Common myeloid progenitor, CD34-positive (primary cell): ENCODE results near the gene MPPE1.

Experiments
- CTCF ChIA-PET: fragments of 350-600 bp; sonication (Branson Sonifier 250); formaldehyde crosslinking; loops from one replicate; lab custom pipeline; 2021; ENCODE audit warnings: antibody characterized with exemption; lab: Charles Lee
- POLR2A ChIA-PET: fragments of 350-600 bp; sonication (Branson Sonifier 250); formaldehyde crosslinking; loops from one replicate; lab custom pipeline; 2021; ENCODE audit warnings: antibody characterized with exemption; lab: Charles Lee
- DNase-seq, 3 donors: peaks; one replicate each; pipeline versions ENCODE4 v3.0.0 to v3.0.0-alpha.2; 2013
- H3K27ac ChIP-seq, 2 experiments: 1 replicate in 1 of 2; 2 replicates in 1 of 2; pipeline ENCODE4 v1.7.0; 2013; ENCODE audit warnings: inconsistent platforms in 2 of 2, low read length in 2 of 2, mild to moderate bottlenecking in 2 of 2, low read depth in 1 of 2, moderate library complexity in 1 of 2; ENCODE audit not compliant: severe bottlenecking in 2 of 2, insufficient read depth in 1 of 2, poor library complexity in 1 of 2
- H3K27me3 ChIP-seq, 5 experiments: replicated peaks in 2 of 5; 1 replicate in 3 of 5; 2 replicates in 2 of 5; pipeline versions ENCODE4 v1.6.1 to v1.7.0; 2013; ENCODE audit warnings: low read length in 4 of 5, mild to moderate bottlenecking in 2 of 5, moderate library complexity in 2 of 5, inconsistent platforms in 1 of 5; ENCODE audit not compliant: insufficient read depth in 5 of 5, control insufficient read depth in 4 of 5
- H3K36me3 ChIP-seq, 4 experiments: 1 replicate in 2 of 4; 2 replicates in 2 of 4; pipeline versions ENCODE4 v1.6.1 to v1.7.0; 2013; ENCODE audit warnings: low read length in 3 of 4, control low read depth in 1 of 4, mild to moderate bottlenecking in 1 of 4; ENCODE audit not compliant: control insufficient read depth in 4 of 4, insufficient read depth in 4 of 4
- H3K4me1 ChIP-seq, 4 experiments: 1 replicate in 3 of 4; 2 replicates in 1 of 4; pipeline versions ENCODE4 v1.6.1 to v1.7.1; 2013; ENCODE audit warnings: low read length in 3 of 4, mild to moderate bottlenecking in 3 of 4, control low read depth in 1 of 4, inconsistent platforms in 1 of 4, moderate library complexity in 1 of 4; ENCODE audit not compliant: control insufficient read depth in 4 of 4, insufficient read depth in 4 of 4; ENCODE audit errors: control extremely low read depth in 1 of 4
- H3K4me3 ChIP-seq, 7 experiments: 1 replicate in 4 of 7; 2 replicates in 3 of 7; pipeline versions ENCODE4 v1.5.1 to v1.7.0; 2013; ENCODE audit warnings: mild to moderate bottlenecking in 7 of 7, low read length in 6 of 7, moderate library complexity in 6 of 7, inconsistent platforms in 2 of 7, low read depth in 2 of 7, control low read depth in 1 of 7; ENCODE audit not compliant: insufficient read depth in 4 of 7, control insufficient read depth in 1 of 7; ENCODE audit errors: extremely low read depth in 1 of 7
- H3K9me3 ChIP-seq, 5 experiments: 1 replicate in 4 of 5; 2 replicates in 1 of 5; pipeline versions ENCODE4 v1.6.1 to v1.7.1; 2013; ENCODE audit warnings: low read length in 4 of 5, mild to moderate bottlenecking in 2 of 5, inconsistent platforms in 1 of 5, low read depth in 1 of 5, moderate library complexity in 1 of 5; ENCODE audit not compliant: control insufficient read depth in 4 of 5, insufficient read depth in 2 of 5; ENCODE audit errors: control extremely low read depth in 1 of 5
- WGBS: methylation state at CpG from one replicate; pipeline ENCODE4 v1.1.5; 2013; ENCODE audit not compliant: insufficient coverage; 5-methylcytosine and 5-hydroxymethylcytosine counted together

The MPPE1 gene

DNA sequence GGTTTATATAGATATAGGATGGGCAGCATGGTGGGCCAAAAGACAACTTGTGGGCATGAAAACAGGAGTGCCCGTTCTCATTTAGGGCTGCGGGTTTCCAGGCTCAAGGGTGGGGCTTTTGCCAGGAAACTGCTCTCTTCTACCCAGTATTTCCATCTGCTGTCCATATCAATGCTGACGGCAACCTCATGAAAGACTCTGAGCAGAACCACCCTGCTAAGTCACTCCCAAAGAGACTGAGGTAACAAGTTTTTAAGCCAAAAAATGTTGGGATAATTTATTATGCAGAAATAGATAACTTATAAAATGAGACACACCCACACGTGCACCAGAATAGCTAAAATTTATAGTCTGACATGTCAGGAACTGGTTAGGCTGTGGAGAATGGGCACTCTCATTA, 36.1 kb upstream of the MPPE1 start:
- H3K27ac ChIP-seq = no peak overlapping the region
- WGBS = 79% methylated on average over 3 of the region's 4 CpGs
- H3K36me3 ChIP-seq = no peaks in the 10 kb centered on the region
- no peak overlapping the region for H3K4me3 ChIP-seq
- no peaks in the 10 kb centered on the region for H3K9me3 ChIP-seq
- H3K27me3 ChIP-seq = no peaks in the 10 kb centered on the region
- peaks cover 4 to 33% (median 21%) of the 10 kb centered on the region in 4 experiments for H3K4me1 ChIP-seq
- no peak for DNase-seq
- CTCF ChIA-PET = interaction anchor here (0.9 to 22.6 kb wide), 3 partner anchors 17 to 95 kb away, joined by 3 to 667 read pairs (median 7); no protein-coding TSS in a partner anchor
- POLR2A ChIA-PET = interaction anchor here (0.5 kb wide), 1 partner anchor 104 kb away, joined by 8 read pairs; no protein-coding TSS in a partner anchor

DNA sequence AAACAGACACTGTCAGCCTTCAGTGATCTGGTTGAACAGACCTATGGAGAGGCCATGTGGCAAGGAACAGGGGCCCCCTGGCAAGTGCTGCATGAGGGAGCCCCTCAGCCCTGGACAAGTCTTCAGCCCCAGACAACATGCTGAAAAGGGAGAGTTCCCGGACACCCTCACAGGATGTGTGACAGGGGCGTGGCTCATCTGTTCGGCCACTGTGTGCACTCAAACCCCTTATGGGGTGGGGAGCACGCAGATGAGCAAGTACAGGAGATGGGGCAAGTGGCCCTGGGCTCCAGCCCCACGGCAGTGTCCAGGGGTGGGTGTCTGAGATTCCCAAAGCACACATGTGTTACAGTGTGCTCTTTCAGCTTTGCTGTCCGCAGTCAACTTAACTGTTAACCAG, 35.4 kb upstream of the MPPE1 start:
- Histone ChIP-seq H3K36me3 (no peaks in the 10 kb centered on the region), H3K4me1 (peaks cover 4 to 29% (median 21%) of the 10 kb centered on the region in 4 experiments), H3K4me3 (no peak overlapping the region), H3K27ac (no peak overlapping the region), H3K9me3 (no peaks in the 10 kb centered on the region), H3K27me3 (no peaks in the 10 kb centered on the region)
- ChIA-PET POLR2A (no interaction called here), CTCF (interaction anchor here (22.6 kb wide), 1 partner anchor 53 kb away, joined by 667 read pairs; no protein-coding TSS in a partner anchor)
- WGBS = 75% methylated on average over 4 of the region's 6 CpGs
- no peak for DNase-seq

DNA sequence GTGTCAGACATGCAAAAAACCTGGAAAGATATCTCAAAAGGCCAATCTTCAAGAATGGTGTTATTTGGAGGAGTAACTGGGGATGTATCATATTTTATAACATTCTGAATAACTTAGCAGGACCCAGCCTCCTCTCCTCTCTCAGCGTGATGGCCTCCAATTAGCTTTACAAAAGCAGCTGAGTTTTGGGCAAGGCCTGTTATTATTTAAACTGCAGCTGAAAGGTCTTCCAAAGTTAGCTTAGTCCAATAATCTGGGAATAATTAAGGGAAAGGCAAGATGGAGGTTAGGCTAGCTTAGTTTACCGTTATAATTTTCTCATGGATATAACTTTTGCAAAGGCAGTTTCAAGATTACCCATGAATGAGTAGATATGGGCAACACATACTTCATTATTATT, 32.8 kb upstream of the MPPE1 start:
- CTCF ChIA-PET = interaction anchor here (1.1 to 22.6 kb wide), 4 partner anchors 17 to 98 kb away, joined by 3 to 667 read pairs (median 23); partner anchors contain the start of gene IMPA2
- DNase-seq = no peak
- no peaks in the 10 kb centered on the region for H3K27me3 ChIP-seq
- H3K4me3 ChIP-seq = no peak overlapping the region
- no peaks in the 10 kb centered on the region for H3K36me3 ChIP-seq
- POLR2A ChIA-PET = no interaction called here
- no peaks in the 10 kb centered on the region for H3K9me3 ChIP-seq
- H3K4me1 ChIP-seq = peaks cover 0 to 8% (median 1%) of the 10 kb centered on the region in 4 experiments
- no CpG with 5 or more reads among the region's 2 CpGs for WGBS
- H3K27ac ChIP-seq = no peak overlapping the region

DNA sequence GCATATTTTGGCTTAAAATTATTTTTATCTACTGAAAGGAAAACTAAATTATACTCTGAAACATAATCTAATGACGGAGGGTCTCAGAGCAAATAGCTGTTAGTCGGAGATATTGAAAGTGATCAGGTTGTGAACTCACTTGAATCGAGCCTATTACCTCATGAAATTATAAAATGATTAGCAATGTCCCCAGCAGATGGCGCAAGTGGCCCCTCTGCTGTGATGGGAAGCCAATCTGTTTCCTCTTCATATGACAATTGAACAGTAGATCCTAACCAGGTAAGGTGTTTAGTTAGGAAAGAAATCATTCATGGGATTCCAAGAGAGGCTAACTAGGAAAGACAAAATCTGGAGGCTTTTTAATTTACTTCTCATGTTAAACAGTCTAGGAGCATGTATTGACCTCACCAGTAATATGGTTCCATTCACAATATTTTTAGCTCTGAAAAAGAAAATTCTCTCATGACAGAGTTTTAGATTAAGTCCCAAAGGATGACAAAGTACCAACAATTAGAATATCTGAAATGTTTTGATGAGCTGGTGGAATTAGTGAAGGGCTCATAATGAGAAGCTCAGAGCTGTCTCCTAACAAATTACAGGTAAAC, 29.9 kb upstream of the MPPE1 start:
- ChIA-PET POLR2A (no interaction called here), CTCF (interaction anchor here (0.7 to 22.6 kb wide), 29 partner anchors 9 to 205 kb away, joined by 3 to 667 read pairs (median 5); partner anchors contain the start of gene IMPA2)
- H3K27ac ChIP-seq = no peak overlapping the region
- no peaks in the 10 kb centered on the region for H3K36me3 ChIP-seq
- no peaks in the 10 kb centered on the region for H3K9me3 ChIP-seq
- H3K4me1 ChIP-seq = peaks cover 0 to 2% (median 0%) of the 10 kb centered on the region in 4 experiments
- peak overlapping the region in 1 of 7 experiments; percentile 16 for H3K4me3 ChIP-seq
- H3K27me3 ChIP-seq = no peaks in the 10 kb centered on the region
- DNase-seq = peak; percentile 69 to 80 (median 74)
- WGBS = 10% methylated on average over 2 of the region's 4 CpGs

GRCh38 chr18:11932393-11932792, 24.3 kb upstream of the MPPE1 start:
- Histone ChIP-seq H3K27me3 (no peaks in the 10 kb centered on the region), H3K9me3 (no peaks in the 10 kb centered on the region), H3K4me1 (no peaks in the 10 kb centered on the region), H3K27ac (no peak overlapping the region), H3K4me3 (no peak overlapping the region), H3K36me3 (no peaks in the 10 kb centered on the region)
- no peak for DNase-seq
- 91% methylated on average over 14 of the region's 14 CpGs for WGBS
- ChIA-PET CTCF (interaction anchor here (1.2 to 22.6 kb wide), 3 partner anchors 8 to 64 kb away, joined by 3 to 667 read pairs (median 5); no protein-coding TSS in a partner anchor), POLR2A (no interaction called here)

DNA sequence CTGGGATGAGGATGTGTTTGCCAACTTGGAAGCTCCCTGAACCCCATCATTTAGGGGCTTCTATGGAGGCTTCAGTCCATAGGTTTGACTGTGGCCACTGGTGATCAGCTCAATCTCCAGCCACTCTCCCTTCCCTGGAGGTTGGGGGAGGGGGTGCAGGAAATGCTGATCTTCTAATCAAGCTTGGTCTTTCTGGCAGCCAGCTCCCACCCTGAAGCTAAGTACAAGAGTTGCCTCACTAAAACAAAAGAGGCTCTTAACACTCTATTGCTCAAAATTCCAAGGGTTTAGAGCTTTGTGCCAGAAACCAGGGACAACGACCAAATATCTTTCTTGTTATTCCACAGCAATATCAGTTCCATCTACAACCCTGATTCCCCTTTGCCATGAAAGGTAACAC, 19.4 kb upstream of the MPPE1 start:
- H3K36me3 ChIP-seq = no peaks in the 10 kb centered on the region
- H3K4me3 ChIP-seq = no peak overlapping the region
- POLR2A ChIA-PET = no interaction called here
- no peak overlapping the region for H3K27ac ChIP-seq
- H3K4me1 ChIP-seq = peaks cover 0 to 2% (median 0%) of the 10 kb centered on the region in 4 experiments
- H3K9me3 ChIP-seq = no peaks in the 10 kb centered on the region
- no peak for DNase-seq
- no peaks in the 10 kb centered on the region for H3K27me3 ChIP-seq
- CTCF ChIA-PET = interaction anchor here (0.9 to 2.6 kb wide), 6 partner anchors 10 to 273 kb away, joined by 3 to 25 read pairs (median 4); no protein-coding TSS in a partner anchor
- WGBS = no CpG with 5 or more reads among the region's 1 CpG
